WI38 (cell line): ENCODE measurements around the gene UBE2D2.
"Not testable (repeated sequence)": the region's sequence is repeated elsewhere in the genome, so short reads cannot be mapped to it uniquely, and the experiment has no call there.

ENCODE experiments used
- H3K4me3 ChIP-seq: 2 replicates; pipeline ENCODE4 v1.5.1; 2011; ENCODE audit warnings: low read depth, mild to moderate bottlenecking, control low read depth, low read length
- CTCF ChIP-seq: IDR thresholded peaks from 2 replicates; pipeline ENCODE4 v1.5.1; 2012; ENCODE audit warnings: low read depth, mild to moderate bottlenecking, control low read depth, low read length

Gene UBE2D2

DNA sequence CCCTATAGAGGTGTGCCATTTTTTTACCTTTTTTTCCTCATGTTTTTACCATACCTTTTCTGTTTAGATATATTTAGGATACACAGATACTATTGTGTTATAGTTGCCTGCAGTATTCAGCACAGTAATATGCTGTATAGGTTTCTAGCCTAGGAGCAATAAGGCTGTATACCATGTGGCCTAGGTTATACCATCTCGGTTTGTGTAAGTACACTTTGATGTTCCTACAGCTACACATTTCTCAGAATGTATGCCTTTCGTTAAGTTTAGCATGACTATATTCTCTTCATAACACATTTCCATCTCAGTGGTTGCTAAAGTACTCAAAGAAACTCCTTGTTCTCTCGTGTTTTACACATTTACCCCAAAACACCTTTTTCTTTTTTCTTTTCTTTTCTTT is 23.0 kb downstream of the UBE2D2 start:
- no peak for TF ChIP-seq CTCF

DNA sequence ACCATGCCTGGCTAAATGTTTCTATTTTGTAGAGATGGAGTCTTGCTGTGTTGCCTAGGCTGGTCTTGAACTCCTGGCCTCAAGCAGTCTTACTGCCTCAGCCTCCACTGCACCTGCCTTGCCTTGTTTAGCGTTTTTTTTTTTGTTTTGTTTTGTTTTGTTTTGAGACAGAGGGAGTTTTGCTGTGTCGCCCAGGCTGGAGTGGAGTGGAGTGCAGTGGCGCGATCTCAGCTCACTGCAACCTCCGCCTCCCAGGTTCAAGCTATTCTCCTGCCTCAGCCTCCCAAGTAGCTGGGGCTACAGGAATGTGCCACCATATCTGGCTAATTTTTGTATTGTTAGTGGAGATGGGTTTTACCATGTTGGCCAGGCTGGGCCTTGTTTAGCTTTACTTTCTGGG is 27.0 kb downstream of the UBE2D2 start:
- H3K4me3 ChIP-seq, result not testable (repeated sequence)

More for the DNA sequence above, 23.0 kb downstream of the UBE2D2 start:
- H3K4me3 ChIP-seq, result no peak overlapping the region

- no peak overlapping the region for H3K4me3 ChIP-seq
- no peak for TF ChIP-seq CTCF
These were observed 27.8 kb downstream of the UBE2D2 start for GRCh38 chr5:139588962-139589361.

- TF ChIP-seq CTCF, result no peak
These were observed 31.1 kb downstream of the UBE2D2 start for GRCh38 chr5:139592289-139592688.

DNA sequence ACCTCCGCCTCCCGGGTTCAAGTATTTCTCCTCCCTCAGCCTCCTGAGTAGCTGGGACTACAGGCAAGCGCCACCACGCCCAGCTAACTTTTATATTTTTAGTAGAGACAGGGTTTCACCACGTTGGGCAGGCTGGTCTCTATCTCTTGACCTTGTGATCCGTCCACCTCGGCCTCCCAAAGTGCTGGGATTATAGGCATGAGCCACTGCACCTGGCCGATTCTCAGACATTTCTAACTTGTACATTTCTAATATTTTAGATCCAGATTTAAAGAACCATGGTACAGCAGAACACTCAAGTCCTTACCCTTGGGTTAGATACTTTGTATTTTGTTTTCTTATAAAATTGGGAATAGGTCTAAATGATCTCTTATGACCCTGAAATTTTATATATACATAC is 31.9 kb downstream of the UBE2D2 start:
- H3K4me3 ChIP-seq, result not testable (repeated sequence)

More at GRCh38 chr5:139592289-139592688, 31.1 kb downstream of the UBE2D2 start:
- no peak overlapping the region for H3K4me3 ChIP-seq

- TF ChIP-seq CTCF, result no peak
These were observed 32.7 kb downstream of the UBE2D2 start for GRCh38 chr5:139593716-139594319.

GRCh38 chr5:139597134-139597533 is 36.0 kb downstream of the UBE2D2 start:
- no peak overlapping the region for H3K4me3 ChIP-seq
- TF ChIP-seq CTCF, result no peak

More at GRCh38 chr5:139593716-139594319, 32.7 kb downstream of the UBE2D2 start:
- no peak overlapping the region for H3K4me3 ChIP-seq

DNA sequence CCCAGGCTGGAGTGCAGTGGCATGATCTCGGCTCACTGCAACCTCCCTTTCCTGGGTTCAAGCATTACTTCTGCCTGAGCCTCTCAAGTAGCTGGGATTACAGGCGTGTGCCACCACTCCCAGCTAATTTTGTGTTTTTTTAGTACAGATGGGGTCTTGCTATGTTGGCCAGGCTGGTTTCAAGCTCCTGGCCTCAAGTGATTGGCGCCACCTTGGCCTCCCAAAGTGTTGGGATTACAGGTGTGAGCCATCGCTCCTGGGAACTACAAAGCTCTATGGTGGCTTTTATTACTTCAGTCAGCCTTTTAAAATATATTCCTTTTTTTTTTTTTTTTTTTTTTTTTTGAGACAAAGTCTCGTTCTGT is 37.4 kb downstream of the UBE2D2 start:
- H3K4me3 ChIP-seq, result not testable (repeated sequence)

DNA sequence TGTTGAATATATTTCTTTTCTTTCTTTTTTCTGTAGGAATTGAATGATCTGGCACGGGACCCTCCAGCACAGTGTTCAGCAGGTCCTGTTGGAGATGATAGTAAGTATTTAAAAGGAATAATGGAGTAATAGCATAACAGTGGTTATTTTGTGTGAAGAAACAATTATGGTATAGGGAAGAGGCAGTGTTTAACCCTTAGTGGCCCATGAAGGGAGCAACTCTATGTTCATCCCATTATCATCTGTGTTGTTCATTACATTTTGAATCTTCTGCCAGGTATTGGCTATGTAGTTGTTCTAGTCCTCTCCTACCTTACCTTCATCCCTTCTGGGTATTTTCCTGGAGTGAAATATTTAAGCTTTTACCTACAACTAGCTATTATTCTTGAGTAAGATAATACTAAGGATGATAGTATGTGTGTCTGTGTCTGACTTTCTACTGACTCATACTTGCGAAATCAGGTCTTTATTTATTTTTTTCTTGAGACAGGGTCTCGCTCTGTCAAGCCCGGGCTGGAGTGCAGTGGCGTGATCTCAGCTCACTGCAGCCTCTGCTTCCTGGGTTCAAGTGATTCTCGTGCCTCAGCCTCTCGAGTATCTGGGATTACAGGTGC is 39.3 kb downstream of the UBE2D2 start:
- H3K4me3 ChIP-seq, result no peak overlapping the region
- no peak for TF ChIP-seq CTCF
